RWPE1 (cell line): ENCODE data around the gene SYNDIG1.

ENCODE experiments used
- CTCF ChIA-PET: fragments of 350-600 bp; sonication (Branson Sonifier 250); formaldehyde crosslinking; extraction: SDS; loops from one replicate; lab custom pipeline; 2021; lab: Yijun Ruan, JAX
- POLR2A ChIA-PET: fragments of 400-600 bp; formaldehyde crosslinking; extraction: SDS; loops from one replicate; lab custom pipeline; 2020; ENCODE audit warnings: antibody characterized with exemption; ENCODE audit not compliant: low non-redundant PET; lab: Yijun Ruan, JAX
- DNase-seq: peaks from one replicate; pipeline ENCODE4 v3.0.0; 2012; ENCODE audit warnings: low spot score
- H3K27ac ChIP-seq: fragments of 450-650 bp; 2 replicates; pipeline ENCODE4 v1.5.1; 2017
- TF ChIP-seq, protein P1 (sequence below): fragments of 450-650 bp; conservative IDR thresholded peaks from 2 replicates; pipeline ENCODE4 v1.5.1; 2017; ENCODE audit warnings: low read depth, mild to moderate bottlenecking

The SYNDIG1 gene

DNA sequence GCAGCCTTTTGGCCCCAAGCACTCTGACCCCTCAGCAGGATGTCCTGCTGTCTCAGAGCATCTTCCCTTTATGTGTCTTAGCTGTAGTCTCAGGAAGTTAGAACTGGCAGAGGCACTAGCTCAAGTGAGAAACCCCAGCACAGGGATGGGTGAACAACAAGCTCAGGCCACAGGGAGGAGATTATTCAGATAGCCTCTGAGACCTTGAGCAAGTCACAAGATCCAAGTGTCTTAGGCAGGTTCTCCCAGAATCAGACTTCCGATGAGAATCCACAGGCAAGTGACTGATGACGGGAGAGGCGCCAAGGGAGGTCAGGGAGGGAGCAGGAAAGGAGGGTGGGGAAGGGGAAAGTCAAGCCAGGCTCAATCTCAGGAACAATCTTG, 13.0 kb upstream of the SYNDIG1 start:
- no peak for DNase-seq
- CTCF ChIA-PET, result no interaction called here
- TF ChIP-seq, protein P1, sequence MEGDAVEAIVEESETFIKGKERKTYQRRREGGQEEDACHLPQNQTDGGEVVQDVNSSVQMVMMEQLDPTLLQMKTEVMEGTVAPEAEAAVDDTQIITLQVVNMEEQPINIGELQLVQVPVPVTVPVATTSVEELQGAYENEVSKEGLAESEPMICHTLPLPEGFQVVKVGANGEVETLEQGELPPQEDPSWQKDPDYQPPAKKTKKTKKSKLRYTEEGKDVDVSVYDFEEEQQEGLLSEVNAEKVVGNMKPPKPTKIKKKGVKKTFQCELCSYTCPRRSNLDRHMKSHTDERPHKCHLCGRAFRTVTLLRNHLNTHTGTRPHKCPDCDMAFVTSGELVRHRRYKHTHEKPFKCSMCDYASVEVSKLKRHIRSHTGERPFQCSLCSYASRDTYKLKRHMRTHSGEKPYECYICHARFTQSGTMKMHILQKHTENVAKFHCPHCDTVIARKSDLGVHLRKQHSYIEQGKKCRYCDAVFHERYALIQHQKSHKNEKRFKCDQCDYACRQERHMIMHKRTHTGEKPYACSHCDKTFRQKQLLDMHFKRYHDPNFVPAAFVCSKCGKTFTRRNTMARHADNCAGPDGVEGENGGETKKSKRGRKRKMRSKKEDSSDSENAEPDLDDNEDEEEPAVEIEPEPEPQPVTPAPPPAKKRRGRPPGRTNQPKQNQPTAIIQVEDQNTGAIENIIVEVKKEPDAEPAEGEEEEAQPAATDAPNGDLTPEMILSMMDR, result no peak
- H3K27ac ChIP-seq, result no peak overlapping the region
- POLR2A ChIA-PET, result no interaction called here

DNA sequence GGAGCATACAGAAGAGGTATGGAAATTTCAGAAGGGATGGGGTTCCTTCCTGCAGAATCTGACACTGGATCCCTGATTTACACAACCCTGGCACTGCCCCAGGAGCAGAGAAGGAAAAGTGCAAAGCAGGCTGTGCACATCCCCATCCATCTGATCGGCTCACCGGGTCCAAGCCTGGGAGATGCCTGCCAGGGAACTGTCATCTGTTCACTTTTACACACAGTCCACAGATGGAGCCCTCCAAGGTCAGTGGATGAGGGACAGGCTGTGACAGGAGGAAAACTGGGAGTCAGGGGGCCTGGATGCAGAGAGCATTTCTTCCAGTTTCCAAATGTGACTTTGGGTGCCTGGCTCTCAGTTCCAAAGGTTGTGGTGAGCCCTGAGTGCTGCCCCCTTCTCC, 11.0 kb upstream of the SYNDIG1 start:
- no peak for DNase-seq
- ChIA-PET POLR2A (no interaction called here), CTCF (no interaction called here)
- TF ChIP-seq, protein P1, result no peak
- no peak overlapping the region for H3K27ac ChIP-seq

DNA sequence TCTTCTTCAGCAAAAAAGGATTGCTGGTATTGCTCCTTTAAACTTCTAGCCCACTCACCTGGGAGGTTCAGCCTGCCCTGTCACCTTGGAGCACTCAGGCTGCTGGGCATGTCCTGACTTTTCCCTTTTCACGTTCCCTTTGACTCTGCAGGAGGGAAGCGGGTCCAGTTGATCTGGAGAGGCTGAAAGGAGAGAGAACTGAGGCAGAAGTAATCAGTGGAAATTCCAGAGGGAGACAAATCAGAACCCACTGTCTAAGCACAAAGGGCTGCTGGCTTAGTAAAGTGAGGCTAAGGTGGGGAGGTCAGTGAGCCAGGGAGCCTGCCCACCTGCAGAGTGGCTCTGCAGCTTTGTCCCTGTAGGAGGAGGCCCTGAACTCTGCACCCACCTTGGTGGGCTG, 9.7 kb upstream of the SYNDIG1 start:
- ChIA-PET CTCF (interaction anchor here (0.8 kb wide), 1 partner anchor 100 kb away, joined by 3 read pairs; no protein-coding TSS in a partner anchor), POLR2A (no interaction called here)
- TF ChIP-seq, protein P1, result no peak

DNA sequence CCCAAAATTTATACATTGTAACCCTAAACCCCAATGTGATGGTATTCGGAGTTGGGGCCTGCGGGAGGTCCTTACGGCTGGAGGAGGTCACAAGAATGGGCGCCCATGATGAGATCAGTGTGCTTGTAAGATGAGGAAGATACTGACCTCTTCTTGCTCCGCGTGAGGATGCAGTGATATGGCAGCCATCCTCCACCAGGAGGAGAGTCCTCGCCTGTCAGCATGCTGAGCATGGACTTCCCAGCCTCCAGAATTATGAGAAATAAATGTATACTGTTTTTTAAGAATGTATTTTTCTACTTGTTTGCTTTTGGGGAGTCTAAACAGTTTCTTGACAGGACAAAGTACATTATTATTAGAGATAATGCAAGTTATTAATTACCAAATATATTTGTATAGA, 8.7 kb upstream of the SYNDIG1 start:
- TF ChIP-seq, protein P1, result no peak
- POLR2A ChIA-PET, result no interaction called here
- CTCF ChIA-PET, result no interaction called here
- no peak for DNase-seq
- no peak overlapping the region for H3K27ac ChIP-seq

More for the DNA sequence above, 9.7 kb upstream of the SYNDIG1 start:
- DNase-seq, result no peak
- no peak overlapping the region for H3K27ac ChIP-seq

DNA sequence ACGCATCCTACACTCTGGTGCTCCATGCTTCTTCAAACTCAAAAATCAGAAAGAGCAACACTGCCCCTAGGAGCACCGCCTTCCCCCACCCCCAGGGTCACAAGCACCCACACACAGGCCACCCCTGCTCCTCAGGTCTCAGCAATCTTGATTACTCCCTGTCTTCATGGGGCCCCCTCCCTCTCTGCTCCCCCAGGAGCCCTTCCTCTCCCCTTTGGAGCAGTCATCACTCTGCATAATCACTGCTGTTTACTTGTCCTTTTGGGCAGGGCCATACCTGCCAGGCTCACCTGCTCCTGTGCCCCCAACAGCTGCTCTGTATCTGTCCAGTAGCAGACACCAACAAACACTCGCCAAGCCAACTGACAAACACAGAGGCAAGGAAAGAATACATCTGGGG, 7.6 kb upstream of the SYNDIG1 start:
- ChIA-PET POLR2A (no interaction called here), CTCF (no interaction called here)
- TF ChIP-seq, protein P1, result no peak
- DNase-seq, result no peak
- no peak overlapping the region for H3K27ac ChIP-seq

DNA sequence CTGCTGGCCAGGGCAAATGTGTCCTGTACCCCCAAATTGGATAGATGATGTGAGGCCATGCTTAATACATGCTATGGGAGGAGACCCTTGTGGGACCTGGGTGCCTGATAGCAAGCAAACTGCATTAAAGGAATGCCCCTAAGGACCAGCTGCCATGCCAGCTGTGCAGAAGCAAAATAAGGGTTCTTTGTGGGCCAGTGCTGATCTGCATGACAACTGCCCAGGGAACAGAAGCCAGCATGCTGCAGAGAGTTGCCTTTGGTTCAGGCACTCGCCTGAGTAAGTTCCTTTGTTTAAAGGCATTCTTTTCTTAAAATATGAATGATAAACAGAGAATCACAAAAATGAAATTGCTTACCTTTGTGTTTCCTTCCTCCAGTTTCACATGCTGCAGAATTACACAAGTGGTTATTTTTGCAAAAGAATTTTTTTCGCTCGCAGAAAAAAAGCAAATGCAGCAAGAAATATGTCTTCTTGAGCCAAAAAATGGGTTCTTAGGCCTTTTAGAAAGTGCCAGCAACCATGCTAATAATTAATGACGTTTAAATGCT, 6.9 kb upstream of the SYNDIG1 start:
- ChIA-PET POLR2A (no interaction called here), CTCF (no interaction called here)
- H3K27ac ChIP-seq, result no peak overlapping the region
- TF ChIP-seq, protein P1, result no peak
- no peak for DNase-seq

DNA sequence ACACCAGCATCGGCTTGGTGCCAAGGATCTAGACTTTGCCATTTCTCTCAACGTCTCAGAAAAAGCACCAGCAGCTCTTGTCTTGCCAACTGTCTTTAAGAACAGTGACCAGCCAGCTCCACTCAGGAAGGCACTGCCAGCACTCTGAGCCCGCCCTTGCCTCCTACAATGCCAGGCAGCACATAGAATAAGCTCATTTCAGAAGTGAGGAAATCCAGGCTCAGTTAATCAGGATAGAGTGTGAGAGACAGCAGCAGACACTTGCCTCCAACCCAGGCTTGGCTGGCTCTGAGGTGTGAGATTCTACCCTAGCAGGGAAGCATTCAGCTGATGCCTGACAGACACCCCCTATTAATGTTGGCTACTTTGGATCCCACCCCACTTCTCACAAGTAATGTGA, 4.3 kb upstream of the SYNDIG1 start:
- CTCF ChIA-PET, result interaction anchor here (0.7 kb wide), 1 partner anchor 12 kb away, joined by 3 read pairs; no protein-coding TSS in a partner anchor
- POLR2A ChIA-PET, result no interaction called here
- DNase-seq, result no peak
- H3K27ac ChIP-seq, result no peak overlapping the region
- TF ChIP-seq, protein P1, result no peak
